ENCODE measurements around the gene ASCC1. TPM values are rescaled to one million over a fixed set of nuclear protein-coding genes. Genes with fewer than 3 reads are reported as not detected.
A peak's percentile ranks its signal among the peaks of the same experiment; 100 is the strongest.

ASCC1 gene
- total and polyA plus RNA-seq, 7 experiments from 2014 or later, result 19.4 to 33.1 (median 24.4) TPM

DNA sequence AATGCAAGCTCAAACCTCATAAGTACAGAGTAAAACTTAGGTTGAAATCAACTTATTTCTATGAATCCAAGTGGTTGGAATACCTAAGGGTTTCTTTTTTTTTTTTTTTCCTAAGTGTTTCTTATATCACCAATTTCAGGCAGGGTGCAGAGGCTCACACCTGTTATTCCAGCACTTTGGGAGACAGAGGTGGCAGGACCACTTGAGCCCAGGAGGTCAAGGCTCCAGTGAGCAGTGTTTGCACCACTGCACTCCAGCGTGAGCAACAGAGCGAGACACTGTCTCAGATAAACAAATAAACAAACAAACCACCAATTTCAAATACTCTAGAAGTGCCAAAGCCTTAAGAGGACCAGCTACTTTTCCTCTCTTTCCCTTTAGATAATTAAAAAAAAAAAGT, 88.5 kb downstream of the ASCC1 start:
- CTCF ChIA-PET, result interaction anchor here (0.6 to 5.7 kb wide), 6 partner anchors 12 to 212 kb away, joined by 3 to 53 read pairs (median 14); no protein-coding TSS in a partner anchor
- ATAC-seq, result no peak

DNA sequence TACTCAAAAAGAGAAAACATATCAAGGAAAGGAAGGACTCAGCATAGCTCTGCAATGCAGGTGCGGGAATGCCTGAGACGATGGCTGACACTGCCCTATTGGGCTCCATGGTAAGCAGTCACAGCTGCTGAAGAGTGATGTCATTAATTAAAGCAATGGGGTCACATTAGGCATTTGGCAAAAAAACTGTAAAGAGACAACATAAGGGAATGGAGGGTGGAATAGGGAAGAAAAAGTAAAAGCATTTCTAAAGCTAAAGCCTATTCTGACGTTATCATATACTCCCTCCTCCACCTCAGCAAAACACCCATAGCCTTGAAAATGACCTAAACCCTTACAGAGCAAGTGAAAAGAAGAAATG, 89.2 kb downstream of the ASCC1 start:
- H3K27ac Mint-ChIP-seq, result peak overlapping the region in 4 of 9 donors; percentile 5 to 63 (median 16)
- Histone ChIP-seq H3K27ac (ENCODE audit: low read depth, low read length) (no peak overlapping the region), H3K4me3 (ENCODE audit: low read length) (no peak overlapping the region), H3K27me3 (ENCODE audit: control insufficient read depth in 2 of 2, insufficient read depth in 2 of 2, low read length in 2 of 2) (no peaks in the 10 kb centered on the region), H3K4me1 (ENCODE audit: control insufficient read depth in 2 of 2, insufficient read depth in 2 of 2, low read length in 2 of 2) (peaks cover 3 to 5% of the 10 kb centered on the region in 2 donors), H3K36me3 (ENCODE audit: control insufficient read depth in 2 of 3, insufficient read depth in 3 of 3, low read length in 3 of 3) (no peaks in the 10 kb centered on the region), H3K9me3 (ENCODE audit: control insufficient read depth in 2 of 3, low read length in 3 of 3) (no peaks in the 10 kb centered on the region)
- H3K4me3 Mint-ChIP-seq, result no peak overlapping the region
- H3K9me3 Mint-ChIP-seq, result no peaks in the 10 kb centered on the region
- peaks cover 0 to 13% (median 3%) of the 10 kb centered on the region in 5 donors for H3K36me3 Mint-ChIP-seq
- no peaks in the 10 kb centered on the region for H3K27me3 Mint-ChIP-seq
- H3K4me1 Mint-ChIP-seq, result peaks cover 15 to 48% (median 37%) of the 10 kb centered on the region in 7 donors
- intact Hi-C loops (cut with micrococcal nuclease), result loop anchor here (1.0 to 2.0 kb wide), 6 partner anchors 18 to 210 kb away; partner anchors contain the start of gene SPOCK2 (in 1 of the 2)
- DNase-seq (no peak), ATAC-seq (no peak)
- ChIA-PET CTCF (interaction anchor here (1.0 to 5.7 kb wide), 15 partner anchors 10 to 218 kb away, joined by 3 to 53 read pairs (median 6); no protein-coding TSS in a partner anchor), POLR2A (interaction anchor here (0.9 to 4.6 kb wide), 14 partner anchors 8 to 207 kb away, joined by 3 to 29 read pairs (median 5); partner anchors contain the start of genes ANAPC16, ASCC1 and SPOCK2)

More for the DNA sequence above, 88.5 kb downstream of the ASCC1 start:
- DNase-seq, result no peak
- no peak overlapping the region for H3K4me3 Mint-ChIP-seq
- H3K9me3 Mint-ChIP-seq, result no peaks in the 10 kb centered on the region
- intact Hi-C loops (cut with micrococcal nuclease), result loop anchor here (2.0 kb wide), 4 partner anchors 19 to 209 kb away; partner anchors contain the start of gene SPOCK2 (in 1 of the 2)
- H3K27ac ChIP-seq (ENCODE audit: low read depth, low read length), result no peak overlapping the region
- H3K27ac Mint-ChIP-seq, result peak overlapping the region in 1 of 9 donors; percentile 24
- peaks cover 0 to 12% (median 3%) of the 10 kb centered on the region in 5 donors for H3K36me3 Mint-ChIP-seq
- no peaks in the 10 kb centered on the region for H3K9me3 ChIP-seq (ENCODE audit: control insufficient read depth in 2 of 3, low read length in 3 of 3)
- H3K27me3 Mint-ChIP-seq, result no peaks in the 10 kb centered on the region
- H3K4me3 ChIP-seq (ENCODE audit: low read length), result no peak overlapping the region
- peaks cover 8 to 48% (median 30%) of the 10 kb centered on the region in 7 donors for H3K4me1 Mint-ChIP-seq
- H3K36me3 ChIP-seq (ENCODE audit: control insufficient read depth in 2 of 3, insufficient read depth in 3 of 3, low read length in 3 of 3), result no peaks in the 10 kb centered on the region
- no peaks in the 10 kb centered on the region for H3K4me1 ChIP-seq (ENCODE audit: control insufficient read depth in 2 of 2, insufficient read depth in 2 of 2, low read length in 2 of 2)
- H3K27me3 ChIP-seq (ENCODE audit: control insufficient read depth in 2 of 2, insufficient read depth in 2 of 2, low read length in 2 of 2), result no peaks in the 10 kb centered on the region
- POLR2A ChIA-PET, result interaction anchor here (1.0 to 4.6 kb wide), 10 partner anchors 7 to 210 kb away, joined by 3 to 21 read pairs (median 4); partner anchors contain the start of genes ANAPC16 and ASCC1

DNA sequence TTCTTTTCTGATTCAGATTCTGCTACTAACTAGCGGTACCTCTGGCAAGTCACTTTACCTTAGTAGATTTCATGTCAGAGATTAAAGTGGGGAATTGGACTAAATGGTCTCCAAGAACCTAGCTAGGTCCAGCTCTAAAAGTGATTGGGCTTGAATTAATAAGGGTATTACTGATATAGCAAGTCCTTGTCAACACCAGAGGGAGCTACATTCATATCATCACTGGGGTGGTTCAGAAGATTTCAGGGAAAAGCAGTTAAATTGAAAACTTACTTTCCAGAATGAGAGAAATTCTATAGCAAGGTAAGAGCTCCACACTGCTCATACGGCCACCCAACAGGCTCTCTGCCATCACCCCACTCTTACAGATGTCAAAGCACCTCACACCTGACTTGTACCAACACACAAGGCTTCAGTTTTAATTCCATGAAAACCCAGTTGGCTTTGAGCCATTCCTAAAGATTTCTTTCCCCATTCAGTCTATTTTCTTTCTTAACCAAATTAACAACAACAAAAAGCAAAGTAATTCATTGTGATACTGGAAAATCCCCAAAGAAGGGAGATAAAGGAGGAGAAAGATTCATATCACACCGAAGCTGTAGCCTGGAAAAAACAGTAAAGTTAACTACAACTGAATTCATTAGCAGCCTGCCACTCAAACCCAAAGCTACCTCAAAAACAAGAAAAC, 89.7 kb downstream of the ASCC1 start:
- no peaks in the 10 kb centered on the region for H3K36me3 ChIP-seq (ENCODE audit: control insufficient read depth in 2 of 3, insufficient read depth in 3 of 3, low read length in 3 of 3)
- DNase-seq (peak in 1 of 9 donors; percentile 16), ATAC-seq (no peak)
- no peak overlapping the region for H3K4me3 ChIP-seq (ENCODE audit: low read length)
- ChIA-PET POLR2A (interaction anchor here (0.7 to 4.6 kb wide), 20 partner anchors 9 to 208 kb away, joined by 3 to 29 read pairs (median 4); partner anchors contain the start of genes ANAPC16, ASCC1 and SPOCK2), CTCF (interaction anchor here (0.6 to 5.7 kb wide), 21 partner anchors 10 to 218 kb away, joined by 3 to 53 read pairs (median 4); no protein-coding TSS in a partner anchor)
- Mint-ChIP-seq H3K4me3 (no peak overlapping the region), H3K9me3 (no peaks in the 10 kb centered on the region), H3K4me1 (peaks cover 18 to 54% (median 42%) of the 10 kb centered on the region in 7 donors), H3K27me3 (no peaks in the 10 kb centered on the region), H3K27ac (peak overlapping the region in 4 of 9 donors; percentile 5 to 63 (median 18)), H3K36me3 (peaks cover 0 to 18% (median 3%) of the 10 kb centered on the region in 5 donors)
- H3K9me3 ChIP-seq (ENCODE audit: control insufficient read depth in 2 of 3, low read length in 3 of 3), result no peaks in the 10 kb centered on the region
- no peaks in the 10 kb centered on the region for H3K27me3 ChIP-seq (ENCODE audit: control insufficient read depth in 2 of 2, insufficient read depth in 2 of 2, low read length in 2 of 2)
- H3K27ac ChIP-seq (ENCODE audit: low read depth, low read length), result no peak overlapping the region
- intact Hi-C loops (cut with micrococcal nuclease), result loop anchor here (1.0 to 2.0 kb wide), 6 partner anchors 18 to 211 kb away; partner anchors contain the start of gene SPOCK2 (in 1 of the 2)
- H3K4me1 ChIP-seq (ENCODE audit: control insufficient read depth in 2 of 2, insufficient read depth in 2 of 2, low read length in 2 of 2), result peaks cover 5 to 10% of the 10 kb centered on the region in 2 donors

DNA sequence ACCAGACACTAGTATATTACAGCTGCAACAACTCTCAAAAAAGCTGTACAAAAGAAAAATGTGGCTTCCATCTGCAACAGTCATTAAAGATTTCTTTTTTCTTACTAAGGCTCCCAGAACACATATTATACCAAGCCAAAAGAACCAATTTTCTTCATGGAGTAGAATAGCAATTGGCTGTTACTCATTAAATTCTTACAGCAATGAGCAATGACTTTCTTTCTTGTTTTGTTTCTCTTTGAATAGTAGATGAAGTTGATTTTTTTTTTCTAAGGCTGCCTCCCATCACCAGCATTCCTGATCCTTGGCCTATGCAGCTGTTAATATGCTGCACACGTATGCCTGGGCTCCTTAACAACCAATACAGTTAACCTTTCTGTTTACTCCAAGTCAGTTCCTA, 91.1 kb downstream of the ASCC1 start:
- peaks cover 5 to 10% of the 10 kb centered on the region in 2 donors for H3K4me1 ChIP-seq (ENCODE audit: control insufficient read depth in 2 of 2, insufficient read depth in 2 of 2, low read length in 2 of 2)
- H3K36me3 Mint-ChIP-seq, result peaks cover 0 to 24% (median 6%) of the 10 kb centered on the region in 5 donors
- H3K27me3 ChIP-seq (ENCODE audit: control insufficient read depth in 2 of 2, insufficient read depth in 2 of 2, low read length in 2 of 2), result no peaks in the 10 kb centered on the region
- no peaks in the 10 kb centered on the region for H3K9me3 Mint-ChIP-seq
- intact Hi-C loops (cut with micrococcal nuclease), result no loop called here
- DNase-seq, result no peak
- H3K27me3 Mint-ChIP-seq, result no peaks in the 10 kb centered on the region
- peaks cover 21 to 65% (median 51%) of the 10 kb centered on the region in 7 donors for H3K4me1 Mint-ChIP-seq
- no peak overlapping the region for H3K4me3 ChIP-seq (ENCODE audit: low read length)
- peak overlapping the region in 7 of 9 donors; percentile 41 to 85 (median 72) for H3K27ac Mint-ChIP-seq
- no peak overlapping the region for H3K27ac ChIP-seq (ENCODE audit: low read depth, low read length)
- H3K9me3 ChIP-seq (ENCODE audit: control insufficient read depth in 2 of 3, low read length in 3 of 3), result no peaks in the 10 kb centered on the region
- POLR2A ChIA-PET, result interaction anchor here (0.7 to 4.6 kb wide), 10 partner anchors 10 to 215 kb away, joined by 3 to 29 read pairs (median 6); partner anchors contain the start of genes ANAPC16, ASCC1 and SPOCK2
- no peak for ATAC-seq
- H3K4me3 Mint-ChIP-seq, result no peak overlapping the region
- CTCF ChIA-PET, result interaction anchor here (0.7 to 5.7 kb wide), 10 partner anchors 11 to 1749 kb away, joined by 3 to 53 read pairs (median 6); no protein-coding TSS in a partner anchor
- H3K36me3 ChIP-seq (ENCODE audit: control insufficient read depth in 2 of 3, insufficient read depth in 3 of 3, low read length in 3 of 3), result no peaks in the 10 kb centered on the region

DNA sequence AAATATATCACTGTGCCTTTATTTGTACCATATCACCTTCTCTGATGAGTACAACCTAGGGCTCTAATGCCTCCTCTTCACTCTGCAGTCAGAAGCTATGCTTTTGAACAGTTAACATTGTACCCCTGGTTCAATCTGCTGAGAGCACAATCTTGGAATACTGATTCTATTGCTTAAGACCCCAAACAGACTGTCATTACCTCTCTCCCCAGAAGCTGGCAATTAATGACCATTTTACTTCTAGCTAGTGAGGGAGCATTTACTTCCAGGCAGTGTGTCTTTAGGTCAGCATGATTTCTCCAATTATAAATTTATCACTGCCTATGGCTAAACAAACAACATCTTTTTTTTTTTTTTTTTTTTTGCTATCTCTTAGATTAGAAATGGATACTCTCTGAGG, 91.7 kb downstream of the ASCC1 start:
- no peaks in the 10 kb centered on the region for H3K36me3 ChIP-seq (ENCODE audit: control insufficient read depth in 2 of 3, insufficient read depth in 3 of 3, low read length in 3 of 3)
- Mint-ChIP-seq H3K27me3 (no peaks in the 10 kb centered on the region), H3K4me1 (peaks cover 21 to 69% (median 55%) of the 10 kb centered on the region in 7 donors)

DNA sequence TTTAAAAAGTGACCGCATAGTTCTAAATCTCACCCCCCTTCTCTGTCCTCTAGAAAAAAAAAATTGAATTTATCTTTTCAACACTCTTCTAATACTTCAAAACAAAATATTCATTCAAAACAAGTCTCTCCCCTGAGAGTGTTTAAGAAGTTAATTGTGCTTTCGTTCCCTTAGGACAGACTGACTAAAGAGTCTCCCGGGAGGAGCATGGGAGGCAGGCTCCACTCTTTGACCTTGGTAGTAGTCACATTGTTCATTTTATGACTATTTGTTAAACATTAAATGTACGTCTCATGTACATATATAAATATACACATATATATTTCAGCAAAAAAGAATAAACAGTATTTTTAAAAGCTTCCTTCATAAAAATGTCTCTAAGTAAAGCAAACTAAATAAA, 92.5 kb downstream of the ASCC1 start:
- CTCF ChIA-PET, result interaction anchor here (5.7 kb wide), 1 partner anchor 212 kb away, joined by 53 read pairs; no protein-coding TSS in a partner anchor
- Mint-ChIP-seq H3K27me3 (no peaks in the 10 kb centered on the region), H3K27ac (peak overlapping the region in 8 of 9 donors; percentile 8 to 87 (median 66)), H3K4me1 (peaks cover 21 to 75% (median 57%) of the 10 kb centered on the region in 7 donors), H3K36me3 (peaks cover 0 to 28% (median 11%) of the 10 kb centered on the region in 5 donors), H3K9me3 (no peaks in the 10 kb centered on the region), H3K4me3 (peak overlapping the region in 1 of 10 donors; percentile 36)
- H3K27me3 ChIP-seq (ENCODE audit: control insufficient read depth in 2 of 2, insufficient read depth in 2 of 2, low read length in 2 of 2), result no peaks in the 10 kb centered on the region
- H3K36me3 ChIP-seq (ENCODE audit: control insufficient read depth in 2 of 3, insufficient read depth in 3 of 3, low read length in 3 of 3), result no peaks in the 10 kb centered on the region
- DNase-seq (no peak), ATAC-seq (no peak)
- H3K27ac ChIP-seq (ENCODE audit: low read depth, low read length), result no peak overlapping the region
- POLR2A ChIA-PET, result interaction anchor here (1.7 to 3.5 kb wide), 2 partner anchors 34 to 92 kb away, joined by 7 to 29 read pairs; partner anchors contain the start of genes ANAPC16, ASCC1 and SPOCK2
- no peaks in the 10 kb centered on the region for H3K9me3 ChIP-seq (ENCODE audit: control insufficient read depth in 2 of 3, low read length in 3 of 3)
- H3K4me1 ChIP-seq (ENCODE audit: control insufficient read depth in 2 of 2, insufficient read depth in 2 of 2, low read length in 2 of 2), result peaks cover 5 to 10% of the 10 kb centered on the region in 2 donors
- H3K4me3 ChIP-seq (ENCODE audit: low read length), result no peak overlapping the region
- intact Hi-C loops (cut with micrococcal nuclease), result no loop called here

More for the DNA sequence above, 91.7 kb downstream of the ASCC1 start:
- Histone ChIP-seq H3K4me3 (ENCODE audit: low read length) (no peak overlapping the region), H3K27me3 (ENCODE audit: control insufficient read depth in 2 of 2, insufficient read depth in 2 of 2, low read length in 2 of 2) (no peaks in the 10 kb centered on the region), H3K4me1 (ENCODE audit: control insufficient read depth in 2 of 2, insufficient read depth in 2 of 2, low read length in 2 of 2) (peaks cover 5 to 10% of the 10 kb centered on the region in 2 donors), H3K27ac (ENCODE audit: low read depth, low read length) (no peak overlapping the region), H3K9me3 (ENCODE audit: control insufficient read depth in 2 of 3, low read length in 3 of 3) (no peaks in the 10 kb centered on the region)
- Mint-ChIP-seq H3K27ac (peak overlapping the region in 7 of 9 donors; percentile 41 to 85 (median 67)), H3K4me3 (no peak overlapping the region), H3K36me3 (peaks cover 0 to 28% (median 11%) of the 10 kb centered on the region in 5 donors), H3K9me3 (no peaks in the 10 kb centered on the region)
- no peak for DNase-seq
- ATAC-seq, result no peak
- CTCF ChIA-PET, result interaction anchor here (0.6 to 5.7 kb wide), 7 partner anchors 11 to 1749 kb away, joined by 4 to 53 read pairs (median 5); no protein-coding TSS in a partner anchor
- POLR2A ChIA-PET, result interaction anchor here (0.6 to 4.6 kb wide), 8 partner anchors 9 to 216 kb away, joined by 3 to 29 read pairs (median 5); partner anchors contain the start of genes ANAPC16, ASCC1 and SPOCK2
- intact Hi-C loops (cut with micrococcal nuclease), result no loop called here

Measured in naive thymus-derived CD4-positive, alpha-beta T cell (primary cell).